H1 (cell line): ENCODE measurements around the gene CHMP6. TPM values are rescaled to one million over a fixed set of nuclear protein-coding genes. Genes with fewer than 3 reads are reported as not detected.

ENCODE experiments used
- FOSL1 ChIP-seq: IDR thresholded peaks from 2 replicates; pipeline ENCODE4 v1.6.1; 2011; ENCODE audit warnings: mild to moderate bottlenecking, low read depth, low read length, moderate library complexity; ENCODE audit not compliant: insufficient read depth
- POLR2AphosphoS5 ChIP-seq: IDR thresholded peaks from 2 replicates; pipeline ENCODE4 v1.6.1; 2011; ENCODE audit warnings: low read depth, low read length
- SUZ12 ChIP-seq: fragments of 200-600 bp; sonication (generic); IDR thresholded peaks from 2 replicates; pipeline ENCODE4 v1.6.1; 2012; ENCODE audit warnings: mild to moderate bottlenecking, inconsistent platforms, low read length, moderate library complexity, mixed read lengths
- polyA plus RNA-seq, 7 experiments: library from polyadenylated mRNA; depleted of rRNA in 3 of 7; stranded (reverse) in 5 of 7; unstranded in 2 of 7; fragments of >200 nt in 5 of 7; fragments of 200-250 nt in 2 of 7; gene quantifications; 1 replicate in 5 of 7; 2 replicates in 1 of 7; 4 replicates in 1 of 7; pipeline versions ENCODE4 v1.2.1 to v1.2.3, GENCODE V29; 2011 to 2013; ENCODE audit warnings: missing spikeins in 2 of 7, mixed read lengths in 2 of 7
- total RNA-seq: library from RNA; stranded (reverse); fragmentation: NEBNext Ultra II Directional; extraction: Animal tissue kit (Norgen Biotek cat#: 25700); gene quantifications from 2 replicates; pipeline ENCODE4 v1.2.1, GENCODE V29; 2021

CHMP6 gene
- total and polyA plus RNA-seq, 2 of the 8 experiments (the other 6 are each of a cell fraction or from before 2014, with no cell fraction given): 15.7 to 24.3 TPM

GRCh38 chr17:80965606-80966005 is 26.0 kb upstream of the CHMP6 start (continued):
- TF ChIP-seq POLR2AphosphoS5 (no peak), FOSL1 (no peak), SUZ12 (no peak)
